ENCODE data around the gene PALM3.
A peak's percentile ranks its signal among the peaks of the same experiment; 100 is the strongest.
"Not testable (repeated sequence)": the region's sequence is repeated elsewhere in the genome, so short reads cannot be mapped to it uniquely, and the experiment has no call there.

PALM3 gene

GRCh38 chr19:14058182-14059092, 3.4 kb downstream of the PALM3 start:
- DNase-seq = no peak

GRCh38 chr19:14056741-14057356, 5.0 kb downstream of the PALM3 start:
- no peak for DNase-seq

DNA sequence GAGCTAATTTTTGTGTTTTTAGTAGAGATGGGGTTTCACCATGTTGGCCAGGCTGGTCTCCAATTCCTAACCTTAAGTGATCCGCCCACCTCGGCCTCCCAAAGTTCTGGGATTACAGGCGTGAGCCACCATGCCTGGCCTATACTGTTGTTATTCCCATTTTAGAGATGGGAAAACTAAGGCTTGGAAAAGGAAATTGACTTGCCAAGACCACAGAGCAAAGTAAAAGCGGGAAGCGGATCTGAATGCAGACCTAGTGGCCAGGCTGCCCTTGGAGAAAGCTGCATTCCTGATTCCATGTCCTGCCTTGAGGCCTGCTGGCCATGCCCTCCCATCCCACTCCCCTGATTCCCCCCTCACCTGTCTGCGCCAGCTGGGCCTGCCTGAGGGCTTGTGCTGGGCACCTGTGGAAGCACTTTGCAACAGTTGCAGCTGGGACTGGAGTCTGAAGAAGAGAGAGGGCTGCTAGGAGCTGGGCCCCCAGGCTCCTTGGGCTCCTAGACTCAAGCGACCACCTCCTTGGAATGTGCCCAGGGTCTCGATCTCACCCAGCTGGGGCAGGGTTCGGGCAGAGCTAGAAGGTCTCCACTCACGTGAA, 5.7 kb downstream of the PALM3 start:
- DNase-seq = no peak

GRCh38 chr19:14055396-14055795, 6.5 kb downstream of the PALM3 start:
- no peak for DNase-seq

DNA sequence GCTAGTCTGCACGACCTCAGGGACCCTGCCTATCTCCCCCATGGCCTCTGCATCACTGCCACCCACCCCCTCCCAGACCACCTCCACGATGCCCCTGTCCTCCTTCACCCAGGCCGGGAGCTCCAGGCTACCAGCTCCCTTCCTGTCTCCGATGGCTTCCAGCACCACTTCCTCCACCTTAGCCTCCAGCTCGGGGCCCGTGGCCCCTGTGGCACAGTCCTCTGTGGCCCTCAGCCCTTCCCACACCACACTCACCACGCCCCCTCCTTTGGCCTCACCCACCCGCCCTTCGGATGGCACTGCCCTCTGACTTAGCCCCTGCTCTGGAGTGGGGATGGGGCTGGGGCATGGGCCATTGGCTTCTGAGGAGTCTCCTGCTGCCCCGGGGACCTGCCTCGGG, 7.2 kb downstream of the PALM3 start:
- DNase-seq = no peak

DNA sequence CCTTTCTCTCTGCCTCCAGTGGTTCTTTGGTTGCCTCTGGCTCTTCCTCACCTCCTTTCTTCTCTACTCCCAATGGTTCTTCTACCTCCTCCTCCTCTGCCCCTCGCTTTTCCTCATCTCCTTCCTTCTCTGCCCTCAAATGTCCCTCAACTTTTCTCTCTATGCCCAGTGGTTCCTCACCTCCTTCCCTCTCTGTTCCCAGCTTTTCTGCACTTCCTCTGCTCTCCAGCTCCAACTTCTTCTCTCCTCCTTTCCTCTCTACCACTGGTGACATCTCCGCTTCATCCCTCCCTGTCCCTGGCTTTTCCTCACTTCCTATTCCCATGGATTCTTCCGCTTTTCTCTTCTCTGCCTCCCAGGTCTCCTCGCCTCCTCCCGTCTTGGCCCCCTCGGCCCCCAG, 7.8 kb downstream of the PALM3 start:
- no peak for DNase-seq

DNA sequence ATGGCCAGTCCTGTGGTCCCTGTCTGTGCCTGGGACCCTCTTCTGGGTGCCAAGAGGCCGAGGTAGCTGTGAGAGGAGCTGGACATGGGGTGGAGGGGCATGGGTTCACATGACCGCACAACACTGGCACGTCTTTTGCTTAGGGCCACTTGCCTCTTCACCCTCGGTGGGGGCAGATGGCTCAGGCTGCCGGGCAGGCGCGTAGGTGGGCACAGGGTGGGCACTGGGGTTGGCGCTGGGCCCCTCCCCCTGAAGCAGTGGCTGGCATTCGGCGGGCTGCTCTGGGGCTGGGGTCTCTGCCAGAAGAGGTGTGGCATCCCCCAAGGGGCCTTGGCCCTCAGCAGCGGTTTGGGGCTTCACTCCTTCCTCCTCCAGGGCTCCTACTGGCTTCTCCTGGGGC, 8.4 kb downstream of the PALM3 start:
- no peak for DNase-seq

GRCh38 chr19:14053032-14053431, 8.8 kb downstream of the PALM3 start:
- DNase-seq = no peak

GRCh38 chr19:14052470-14052869, 9.4 kb downstream of the PALM3 start:
- no peak for DNase-seq

- no peak for DNase-seq
Measured at GRCh38 chr19:14051980-14052379, 9.9 kb downstream of the PALM3 start.

- not testable (repeated sequence) for DNase-seq
Measured at GRCh38 chr19:14050961-14051360, 10.9 kb downstream of the PALM3 start.

DNA sequence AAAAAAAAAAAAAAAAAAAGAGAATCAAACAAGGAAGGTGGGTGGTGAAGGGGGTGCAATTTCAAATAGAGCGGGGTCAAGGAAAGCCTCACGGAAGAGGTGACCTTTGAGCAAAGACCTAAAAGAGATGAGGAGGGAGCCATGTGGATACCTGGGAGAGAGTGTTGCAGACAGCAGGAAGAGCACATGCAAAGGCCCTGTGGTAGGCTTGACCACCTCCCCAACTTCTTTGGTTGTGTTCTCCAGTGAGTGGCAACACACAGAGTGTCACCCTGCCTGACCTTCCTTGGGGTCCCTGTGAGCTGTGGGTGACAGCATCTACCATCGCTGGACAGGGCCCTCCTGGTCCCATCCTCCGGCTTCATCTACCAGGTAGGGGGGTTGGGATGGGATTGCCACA, 11.4 kb downstream of the PALM3 start:
- DNase-seq = no peak

DNA sequence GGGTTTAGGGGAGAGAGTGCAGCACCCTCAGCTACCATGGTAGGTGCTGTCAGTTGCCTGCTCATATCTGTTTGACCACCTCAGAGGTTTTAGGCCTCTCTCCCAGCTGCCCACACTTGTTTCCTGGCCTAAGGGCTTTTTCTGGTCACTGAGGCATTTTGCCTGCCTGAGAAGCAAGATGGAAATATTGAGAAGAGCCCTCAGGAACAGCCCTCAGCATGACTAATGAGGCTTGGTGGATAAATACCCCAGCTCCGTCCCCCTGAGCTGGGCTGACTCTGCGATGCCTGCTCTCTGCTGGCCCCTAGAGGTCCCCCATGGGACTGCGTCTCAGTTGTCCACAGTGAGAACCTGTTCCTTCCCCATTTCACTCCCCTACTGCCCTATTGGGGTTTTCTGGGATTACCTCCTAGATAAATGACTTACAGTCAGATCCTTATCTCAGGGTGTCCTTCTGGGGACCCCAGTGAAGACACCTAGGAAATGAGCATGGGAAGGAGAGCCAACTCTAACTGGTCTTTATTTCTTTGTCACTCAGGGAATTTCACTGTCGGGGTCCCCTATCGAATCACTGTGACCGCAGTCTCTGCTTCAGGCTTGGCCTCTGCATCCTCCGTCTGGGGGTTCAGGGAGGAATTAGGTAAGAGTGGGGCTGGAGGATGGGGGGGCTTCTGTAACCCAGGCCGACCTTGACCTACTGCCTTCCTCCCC, 13.3 kb downstream of the PALM3 start:
- DNase-seq = peak; percentile 81

DNA sequence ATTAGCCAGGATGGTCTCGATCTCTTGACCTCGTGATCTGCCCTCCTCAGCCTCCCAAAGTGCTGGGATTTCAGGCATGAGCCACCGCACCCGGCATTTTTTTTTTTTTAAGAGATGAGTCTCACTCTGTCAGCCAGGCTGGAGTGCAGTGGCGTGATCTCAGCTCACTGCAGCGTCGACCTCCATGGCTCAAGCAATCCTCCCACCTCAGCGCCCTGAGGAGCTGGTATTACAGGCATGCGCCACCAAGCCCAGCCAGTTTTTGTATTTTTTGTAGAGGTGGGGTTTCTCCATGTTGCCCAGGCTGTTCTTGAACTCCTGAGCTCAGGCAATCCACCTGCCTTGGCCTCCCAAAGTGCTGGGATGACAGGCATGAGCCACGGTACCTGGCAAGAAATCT, 14.0 kb downstream of the PALM3 start:
- DNase-seq = not testable (repeated sequence)

DNA sequence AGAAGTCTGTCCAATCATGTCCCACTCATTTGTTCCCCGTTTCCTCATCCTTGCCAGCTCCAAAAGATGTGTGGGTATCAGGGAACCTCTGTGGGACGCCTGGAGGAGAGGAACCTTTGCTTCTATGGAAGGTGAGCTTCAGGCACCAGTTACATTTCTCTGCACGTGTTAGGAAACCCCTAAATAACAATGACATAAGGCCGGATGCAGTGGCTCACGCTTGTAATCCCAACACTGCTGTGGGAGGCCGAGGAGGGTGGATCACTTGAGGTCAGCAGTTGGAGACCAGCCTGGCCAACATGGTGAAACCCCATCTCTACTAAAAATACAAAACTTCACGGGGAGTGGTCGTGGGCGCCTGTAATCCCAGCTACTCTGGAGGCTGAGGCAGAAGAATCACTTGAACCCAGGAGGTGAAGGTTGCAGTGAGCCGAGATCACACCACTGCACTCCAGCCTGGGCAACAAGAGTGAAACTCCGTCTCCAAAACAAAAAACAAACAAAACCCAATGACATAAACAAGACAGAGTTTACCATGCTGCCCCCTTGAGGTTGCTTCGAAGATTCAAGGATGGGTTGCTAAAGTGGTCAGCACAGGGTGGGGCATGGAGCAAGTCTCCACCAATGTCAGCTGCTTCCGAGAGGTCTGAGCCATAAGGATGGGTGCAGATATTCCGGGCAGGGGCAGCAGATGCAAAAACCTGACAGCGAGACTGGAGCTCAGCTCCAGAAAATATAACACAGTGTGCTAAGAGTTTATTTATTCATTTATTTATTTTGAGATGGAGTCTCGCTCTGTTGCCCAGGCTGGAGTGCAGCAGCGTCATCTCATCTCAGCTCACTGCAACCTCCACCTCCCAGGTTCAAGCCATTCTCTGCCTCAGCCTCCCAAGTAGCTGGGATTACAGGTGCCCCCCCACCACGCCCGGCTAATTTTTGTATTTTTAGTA, 18.9 kb downstream of the PALM3 start:
- DNase-seq = peak; percentile 78

DNA sequence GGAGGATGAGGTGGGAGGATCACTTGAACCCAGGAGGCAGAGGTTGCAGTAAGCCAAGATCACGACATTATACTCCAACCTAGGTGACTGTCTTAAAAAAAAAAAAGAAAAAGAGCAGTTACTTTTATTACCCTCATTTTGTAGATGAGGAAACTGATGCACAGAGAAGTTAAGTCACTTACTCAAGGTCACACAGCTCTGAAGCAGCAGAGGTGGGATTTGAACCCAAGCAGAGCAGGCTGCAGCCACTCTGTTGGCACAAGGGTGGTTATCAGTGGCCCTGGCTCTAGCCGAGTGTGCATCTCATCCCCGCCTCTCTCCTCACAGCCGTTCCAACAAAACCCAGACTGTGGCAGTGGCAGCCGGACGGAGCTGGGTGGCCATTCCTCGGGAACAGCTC, 22.7 kb downstream of the PALM3 start:
- no peak for DNase-seq

DNA sequence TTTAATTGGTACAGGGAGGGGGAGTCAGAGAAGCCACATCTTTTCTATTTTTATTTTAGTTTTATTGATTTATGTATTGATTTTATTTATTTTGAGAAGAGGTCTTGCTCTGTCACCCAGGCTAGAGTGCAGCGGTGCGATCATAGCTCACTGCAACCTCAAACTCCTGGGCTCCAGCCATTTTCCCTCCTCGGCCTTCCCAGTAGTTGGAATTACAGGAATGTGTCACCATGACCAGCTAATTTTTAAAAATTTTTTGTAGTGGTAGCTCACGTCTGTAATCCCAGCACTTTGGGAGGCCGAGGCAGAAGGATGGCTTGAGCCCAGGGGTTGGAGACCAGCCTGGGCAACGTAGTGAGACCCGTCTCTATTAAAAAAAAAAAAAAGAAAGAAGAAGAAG, 26.2 kb downstream of the PALM3 start:
- no peak for DNase-seq

DNA sequence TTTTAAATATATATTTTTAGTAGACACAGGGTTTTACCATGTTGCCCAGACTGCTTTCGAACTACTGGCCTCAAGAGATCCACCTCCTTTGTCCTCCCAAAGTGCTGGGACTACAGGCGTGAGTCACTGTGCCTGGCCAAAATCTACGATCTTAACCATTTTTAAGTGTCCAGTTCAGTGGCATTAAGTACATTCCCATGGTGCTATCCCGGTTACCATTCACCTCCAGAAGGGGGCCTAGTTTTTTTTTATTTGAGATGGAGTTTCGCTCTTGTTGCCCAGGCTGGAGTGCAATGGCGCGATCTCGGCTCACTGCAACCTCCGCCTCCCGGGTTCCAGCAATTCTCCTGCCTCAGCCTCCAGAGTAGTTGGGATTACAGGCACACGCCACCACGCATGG, 26.7 kb downstream of the PALM3 start:
- not testable (repeated sequence) for DNase-seq

DNA sequence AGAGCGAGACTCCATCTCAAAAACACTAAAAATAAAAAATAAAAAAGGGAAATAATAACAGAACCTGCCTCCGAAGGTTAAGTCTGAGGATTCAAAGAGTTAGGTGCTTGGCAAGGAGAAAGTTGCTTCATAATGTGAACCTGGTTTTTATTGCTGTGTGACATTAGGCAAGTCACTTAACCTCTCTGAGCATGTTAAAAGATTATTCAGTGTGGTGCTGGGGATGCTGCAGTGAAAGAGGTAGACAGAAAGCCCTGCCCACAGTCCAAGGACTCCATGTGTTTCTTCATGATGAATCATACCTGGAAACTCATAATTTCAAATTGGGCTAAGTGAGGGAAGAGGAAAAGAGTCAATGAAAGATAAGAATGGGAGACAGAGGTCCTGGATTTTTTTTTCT, 27.9 kb downstream of the PALM3 start:
- no peak for DNase-seq

- DNase-seq = peak; percentile 86
Measured at GRCh38 chr19:14031719-14032480, 30.0 kb downstream of the PALM3 start, which contains the start of gene IL27RA. IL27RA (plus strand) TSS chr19:14031762; CDS start chr19:14031873, 111 bp downstream.

DNA sequence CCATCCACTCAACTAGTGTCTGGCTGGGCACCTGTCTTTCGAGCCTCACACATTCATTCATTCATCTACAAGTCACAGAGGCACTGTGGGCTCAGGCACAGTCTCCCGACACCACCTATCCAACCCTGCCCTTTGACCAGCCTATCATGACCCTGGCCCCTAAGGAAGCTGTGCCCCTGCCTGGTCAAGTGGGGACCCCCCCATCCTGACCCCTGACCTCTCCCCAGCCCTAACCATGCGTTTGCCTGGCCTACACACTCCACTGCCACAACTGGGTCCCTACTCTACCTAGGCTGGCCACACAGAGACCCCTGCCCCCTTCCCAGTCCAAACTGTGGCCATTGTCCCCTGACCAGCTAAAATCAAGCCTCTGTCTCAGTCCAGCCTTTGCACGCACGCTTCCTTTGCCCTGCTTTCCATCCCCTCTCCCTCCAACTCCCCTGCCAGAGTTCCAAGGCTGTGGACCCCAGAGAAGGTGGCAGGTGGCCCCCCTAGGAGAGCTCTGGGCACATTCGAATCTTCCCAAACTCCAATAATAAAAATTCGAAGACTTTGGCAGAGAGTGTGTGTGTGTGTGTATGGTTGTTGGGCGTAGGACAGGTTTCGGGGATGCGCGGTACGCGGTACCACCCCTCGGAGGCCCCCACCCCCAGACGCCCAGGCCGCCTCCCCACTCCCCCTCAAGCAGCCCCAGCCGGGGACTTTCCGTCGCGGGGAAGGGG, 30.7 kb downstream of the PALM3 start:
- DNase-seq = peak; percentile 88

Measured in CD4-positive, alpha-beta T cell treated with Interleukin-10 for 1 hour (primary cell).